ENCODE results near the gene CCAR1. TPM values are rescaled to one million over a fixed set of nuclear protein-coding genes. Genes with fewer than 3 reads are reported as not detected.

CCAR1 gene
- total RNA-seq, 4 donors from 2014 or later, result 17.8 to 71.3 (median 37.7) TPM

DNA sequence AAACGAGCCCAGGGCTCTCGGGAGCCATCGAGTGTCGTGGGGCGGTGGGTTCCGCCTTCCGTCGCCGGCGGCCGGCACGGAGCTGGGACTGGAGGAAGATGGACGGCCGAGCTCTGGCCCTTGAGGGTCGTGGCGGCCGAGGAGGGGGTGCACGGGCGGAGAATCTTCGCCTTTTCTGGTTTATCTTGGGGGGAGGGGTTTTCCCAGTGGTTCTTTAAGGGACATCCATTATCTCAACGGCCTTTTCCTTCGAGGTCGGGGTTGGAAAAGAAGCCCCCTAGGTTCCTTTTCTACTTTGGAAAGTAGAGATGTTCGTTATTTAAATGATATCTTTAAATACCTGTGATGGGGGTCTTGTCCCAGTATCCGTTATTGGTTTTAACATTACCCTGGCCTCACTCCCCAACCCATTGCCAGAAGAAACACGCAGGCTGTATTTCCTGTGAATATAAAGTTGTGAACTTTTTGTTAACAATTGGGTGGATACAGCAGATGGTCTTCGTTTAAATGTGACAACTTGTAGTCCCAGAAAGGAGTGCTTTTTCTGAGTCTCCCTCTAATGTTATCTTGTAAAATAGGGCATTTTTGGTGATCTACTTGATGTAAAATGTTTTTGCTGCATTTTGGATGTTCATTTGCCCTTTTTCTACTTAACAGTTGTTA, 765 bp downstream of the CCAR1 start:
- Histone ChIP-seq H3K27ac (peak overlapping the region; percentile 94 to 99 (median 96)), H3K36me3 (peaks cover 0 to 32% of the 10 kb centered on the region in 2 donors), H3K4me3 (peak overlapping the region; percentile 88 to 96 (median 90)), H3K27me3 (no peaks in the 10 kb centered on the region), H3K9me3 (no peaks in the 10 kb centered on the region), H3K4me1 (peaks cover 7 to 9% of the 10 kb centered on the region in 2 donors)
- TF ChIP-seq, protein P1, sequence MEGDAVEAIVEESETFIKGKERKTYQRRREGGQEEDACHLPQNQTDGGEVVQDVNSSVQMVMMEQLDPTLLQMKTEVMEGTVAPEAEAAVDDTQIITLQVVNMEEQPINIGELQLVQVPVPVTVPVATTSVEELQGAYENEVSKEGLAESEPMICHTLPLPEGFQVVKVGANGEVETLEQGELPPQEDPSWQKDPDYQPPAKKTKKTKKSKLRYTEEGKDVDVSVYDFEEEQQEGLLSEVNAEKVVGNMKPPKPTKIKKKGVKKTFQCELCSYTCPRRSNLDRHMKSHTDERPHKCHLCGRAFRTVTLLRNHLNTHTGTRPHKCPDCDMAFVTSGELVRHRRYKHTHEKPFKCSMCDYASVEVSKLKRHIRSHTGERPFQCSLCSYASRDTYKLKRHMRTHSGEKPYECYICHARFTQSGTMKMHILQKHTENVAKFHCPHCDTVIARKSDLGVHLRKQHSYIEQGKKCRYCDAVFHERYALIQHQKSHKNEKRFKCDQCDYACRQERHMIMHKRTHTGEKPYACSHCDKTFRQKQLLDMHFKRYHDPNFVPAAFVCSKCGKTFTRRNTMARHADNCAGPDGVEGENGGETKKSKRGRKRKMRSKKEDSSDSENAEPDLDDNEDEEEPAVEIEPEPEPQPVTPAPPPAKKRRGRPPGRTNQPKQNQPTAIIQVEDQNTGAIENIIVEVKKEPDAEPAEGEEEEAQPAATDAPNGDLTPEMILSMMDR (IDR thresholded peaks at IDR 0.05 in 4 of 5, conservative IDR thresholded peaks at IDR 0.05 in 1 of 5), result no peak
- TF ChIP-seq POLR2A (IDR thresholded peaks at IDR 0.05), result no peak
- intact Hi-C loops (cut with DNase I; ENCODE audit: low total_unique reads), result loop anchor here (1.0 to 10.0 kb wide), 6 partner anchors 167 to 458 kb away; partner anchors contain the start of genes DDX50, HNRNPH3, PBLD and RUFY2
- ATAC-seq (no peak), DNase-seq (no peak)
- in situ Hi-C loops (cut with MboI; ENCODE audit: low sequenced_read_pairs in 4 of 4), result loop anchor here in 1 of 4 donors (25.0 kb wide), 1 partner anchor 185 kb away; the partner anchor contains the start of gene SLC25A16

DNA sequence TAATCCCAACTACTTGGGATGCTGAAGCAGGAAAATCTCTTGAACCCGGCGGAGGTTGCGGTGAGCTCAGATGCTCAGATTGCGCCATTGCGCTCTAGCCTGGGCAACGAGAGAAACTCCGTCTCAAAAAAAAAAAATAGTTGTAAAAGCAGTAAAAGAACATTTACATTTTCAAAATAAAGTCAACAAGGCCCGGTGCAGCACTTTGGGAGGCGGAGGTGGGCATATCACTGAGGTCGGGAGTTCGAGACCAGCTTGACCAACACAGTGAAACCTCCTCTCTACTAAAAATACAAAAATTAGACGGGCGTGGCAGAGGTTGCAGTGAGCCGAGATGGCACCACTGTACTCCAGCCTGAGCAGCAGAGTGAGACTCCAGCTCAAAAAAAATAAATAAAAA, 4.0 kb downstream of the CCAR1 start:
- DNase-seq (no peak), ATAC-seq (no peak)
- TF ChIP-seq, protein P1 (IDR thresholded peaks at IDR 0.05 in 4 of 5, conservative IDR thresholded peaks at IDR 0.05 in 1 of 5), result no peak
- no peak for TF ChIP-seq POLR2A (IDR thresholded peaks at IDR 0.05)
- peaks cover 12 to 13% of the 10 kb centered on the region in 2 donors for H3K4me1 ChIP-seq
- no peak overlapping the region for H3K4me3 ChIP-seq
- in situ Hi-C loops (cut with MboI; ENCODE audit: low sequenced_read_pairs in 4 of 4) (loop anchor here in 2 of 4 donors (25.0 kb wide), 2 partner anchors 187 to 338 kb away; partner anchors contain the start of gene DDX50 (in 1 of the 2)), intact Hi-C loops (cut with DNase I; ENCODE audit: low total_unique reads) (loop anchor here (10.0 kb wide), 1 partner anchor 170 kb away; no protein-coding TSS in a partner anchor)
- no peaks in the 10 kb centered on the region for H3K27me3 ChIP-seq
- no peak overlapping the region for H3K27ac ChIP-seq
- H3K9me3 ChIP-seq, result no peaks in the 10 kb centered on the region
- H3K36me3 ChIP-seq, result peaks cover 0 to 48% of the 10 kb centered on the region in 2 donors

DNA sequence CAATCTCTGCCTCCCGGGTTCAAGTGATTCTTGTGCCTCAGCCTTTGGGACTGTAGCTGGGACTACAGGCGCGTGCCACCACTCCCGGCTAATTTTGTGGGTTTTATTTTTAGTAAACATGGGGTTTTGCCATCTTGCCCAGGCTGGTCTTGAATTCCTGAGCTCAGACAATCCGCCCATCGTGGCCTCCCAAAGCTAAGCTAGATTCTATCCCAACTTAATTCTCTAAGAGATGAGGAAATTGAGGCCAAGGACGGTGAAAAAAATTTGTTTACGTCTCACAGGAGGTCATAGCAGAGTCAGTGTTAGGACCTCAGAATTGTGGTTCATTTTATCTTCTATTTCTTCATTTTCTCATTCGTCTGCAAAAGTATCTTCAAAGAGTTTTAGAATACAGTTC, 6.1 kb downstream of the CCAR1 start:
- H3K27me3 ChIP-seq, result no peaks in the 10 kb centered on the region
- no peak overlapping the region for H3K4me3 ChIP-seq
- no peaks in the 10 kb centered on the region for H3K9me3 ChIP-seq
- DNase-seq (no peak), ATAC-seq (no peak)
- intact Hi-C loops (cut with DNase I; ENCODE audit: low total_unique reads), result loop anchor here (10.0 kb wide), 1 partner anchor 172 kb away; no protein-coding TSS in a partner anchor
- in situ Hi-C loops (cut with MboI; ENCODE audit: low sequenced_read_pairs in 4 of 4), result loop anchor here in 2 of 4 donors (25.0 kb wide), 2 partner anchors 185 to 340 kb away; partner anchors contain the start of gene DDX50 (in 1 of the 2)
- peaks cover 1 to 69% of the 10 kb centered on the region in 2 donors for H3K36me3 ChIP-seq
- H3K4me1 ChIP-seq, result peaks cover 10% of the 10 kb centered on the region in 2 donors
- TF ChIP-seq, protein P1 (IDR thresholded peaks at IDR 0.05 in 4 of 5, conservative IDR thresholded peaks at IDR 0.05 in 1 of 5), result no peak
- no peak for TF ChIP-seq POLR2A (IDR thresholded peaks at IDR 0.05)
- peak overlapping the region in 3 of 4 donors; percentile 35 to 51 (median 45) for H3K27ac ChIP-seq

DNA sequence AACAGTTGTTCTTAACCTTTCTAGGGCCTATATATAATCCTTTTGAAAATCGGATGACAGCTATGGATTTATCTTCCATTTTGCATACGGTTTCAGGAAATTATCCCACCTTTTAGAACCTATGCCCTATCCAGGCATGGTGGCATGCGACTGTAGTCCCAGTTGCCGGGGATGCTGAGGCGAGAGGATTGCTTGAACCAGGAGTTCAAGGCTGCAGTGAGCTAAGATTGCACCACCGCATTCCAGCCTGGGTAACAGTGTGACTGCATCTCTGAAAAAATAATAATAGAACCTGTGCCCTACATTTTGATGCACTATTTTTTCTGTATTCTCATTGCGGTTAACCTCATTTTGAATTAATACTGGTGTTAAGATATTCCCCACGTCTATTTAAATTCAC, 11.6 kb downstream of the CCAR1 start:
- H3K4me3 ChIP-seq, result no peak overlapping the region
- in situ Hi-C loops (cut with MboI; ENCODE audit: low sequenced_read_pairs in 4 of 4), result loop anchor here in 2 of 4 donors (25.0 kb wide), 2 partner anchors 180 to 345 kb away; partner anchors contain the start of gene DDX50 (in 1 of the 2)

More for the DNA sequence above, 11.6 kb downstream of the CCAR1 start:
- no peak for TF ChIP-seq POLR2A (IDR thresholded peaks at IDR 0.05)
- TF ChIP-seq, protein P1 (IDR thresholded peaks at IDR 0.05 in 4 of 5, conservative IDR thresholded peaks at IDR 0.05 in 1 of 5), result no peak
- no peaks in the 10 kb centered on the region for H3K27me3 ChIP-seq
- intact Hi-C loops (cut with DNase I; ENCODE audit: low total_unique reads), result no loop called here
- DNase-seq (no peak), ATAC-seq (no peak)
- H3K9me3 ChIP-seq, result no peaks in the 10 kb centered on the region
- H3K27ac ChIP-seq, result no peak overlapping the region
- H3K4me1 ChIP-seq, result no peaks in the 10 kb centered on the region
- H3K36me3 ChIP-seq, result peaks cover 3 to 76% of the 10 kb centered on the region in 2 donors

Measured in gastrocnemius medialis (tissue), 4 donors.